Activated naive CD8-positive, alpha-beta T cell treated with anti-CD3 and anti-CD28 coated beads, Interleukin-2, amount 10 ng/mL, durations not matched to agents 7 days and 5 days (primary cell): ENCODE results near the gene CUL5. TPM values are rescaled to one million over a fixed set of nuclear protein-coding genes. Genes with fewer than 3 reads are reported as not detected.

Experiments
- ATAC-seq: fragments of 150-1000 bp; cut with Tn5 transposase; one replicate; pipeline ENCODE4 v1.10.0; 2021; ENCODE audit warnings: low read depth, moderate library complexity
- POLR2A ChIA-PET: fragments of 350-600 bp; sonication (Branson Sonifier 250); formaldehyde crosslinking; loops from one replicate; lab custom pipeline; 2021; ENCODE audit warnings: antibody characterized with exemption; lab: Charles Lee
- DNase-seq: peaks from one replicate; pipeline ENCODE4 v3.0.0; 2021
- H3K27ac Mint-ChIP-seq: one replicate; pipeline ENCODE4 v1.8.0; 2022; ENCODE audit warnings: mild to moderate bottlenecking, mixed read lengths
- H3K27me3 Mint-ChIP-seq: one replicate; pipeline ENCODE4 v1.8.0; 2022; ENCODE audit warnings: mild to moderate bottlenecking, moderate library complexity, mixed read lengths
- H3K36me3 Mint-ChIP-seq: one replicate; pipeline ENCODE4 v1.8.0; 2021; ENCODE audit warnings: mild to moderate bottlenecking, mixed read lengths
- H3K4me1 Mint-ChIP-seq: one replicate; pipeline ENCODE4 v1.8.0; 2021; ENCODE audit warnings: mixed read lengths
- H3K4me3 Mint-ChIP-seq: one replicate; pipeline ENCODE4 v1.8.0; 2022; ENCODE audit warnings: mild to moderate bottlenecking, moderate library complexity, mixed read lengths
- H3K9me3 Mint-ChIP-seq: one replicate; pipeline ENCODE4 v1.8.0; 2021; ENCODE audit warnings: mixed read lengths
- total RNA-seq, 2 experiments: library from RNA; stranded (reverse); gene quantifications; one replicate each; pipeline ENCODE4 v1.2.3, GENCODE V29; 2021

CUL5 gene
- 10 to 100 TPM; 29.3 to 30.2 TPM for total RNA-seq

GRCh38 chr11:108008656-108009496, at the start of gene CUL5:
Gene CUL5, plus strand, starts transcription at chr11:108008898. Its CDS starts 451 bp downstream, at chr11:108009349.
- ATAC-seq (peak; percentile 91), DNase-seq (peak; percentile 96)
- peaks cover 12% of the 10 kb centered on the region for H3K4me1 Mint-ChIP-seq
- no peaks in the 10 kb centered on the region for H3K27me3 Mint-ChIP-seq
- peak within 1 kb of the TSS; percentile 93 for H3K27ac Mint-ChIP-seq
- H3K9me3 Mint-ChIP-seq: no peaks in the 10 kb centered on the region
- no peaks in the 10 kb centered on the region for H3K36me3 Mint-ChIP-seq
- H3K4me3 Mint-ChIP-seq: peak within 1 kb of the TSS; percentile 96
- POLR2A ChIA-PET: interaction anchor here (0.6 to 1.9 kb wide), 8 partner anchors 9 to 657 kb away, joined by 3 to 10 read pairs (median 4); partner anchors contain the start of genes ATM, DDX10 and NPAT

GRCh38 chr11:107961480-107961879, 47.2 kb upstream of the CUL5 start:
- DNase-seq (no peak), ATAC-seq (no peak)
- no peak overlapping the region for H3K27ac Mint-ChIP-seq
- H3K36me3 Mint-ChIP-seq: no peaks in the 10 kb centered on the region
- no peaks in the 10 kb centered on the region for H3K9me3 Mint-ChIP-seq
- H3K27me3 Mint-ChIP-seq: peaks cover 23% of the 10 kb centered on the region
- POLR2A ChIA-PET: no interaction called here
- H3K4me1 Mint-ChIP-seq: peaks cover 6% of the 10 kb centered on the region
- no peak overlapping the region for H3K4me3 Mint-ChIP-seq

DNA sequence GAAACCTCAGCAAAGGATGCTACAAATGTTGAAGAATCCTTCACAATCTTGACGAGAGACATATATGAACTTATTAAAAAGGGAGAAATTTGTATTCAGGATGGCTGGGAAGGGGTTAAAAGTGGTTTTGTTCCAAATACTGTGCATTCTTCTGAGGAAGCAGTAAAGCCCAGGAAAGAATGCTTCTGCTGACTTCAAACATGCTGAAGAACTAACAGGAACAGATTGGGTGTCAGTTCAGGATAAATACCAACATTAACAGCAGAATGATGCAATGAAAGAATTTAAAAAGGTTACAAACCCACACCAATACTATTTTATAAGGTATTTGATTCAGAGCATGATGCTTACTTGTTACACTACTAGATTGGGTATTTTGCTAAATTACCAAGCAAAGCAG, 46.5 kb upstream of the CUL5 start:
- Mint-ChIP-seq H3K9me3 (no peaks in the 10 kb centered on the region), H3K27me3 (peaks cover 19% of the 10 kb centered on the region), H3K36me3 (no peaks in the 10 kb centered on the region), H3K4me3 (no peak overlapping the region), H3K4me1 (peaks cover 3% of the 10 kb centered on the region), H3K27ac (no peak overlapping the region)
- POLR2A ChIA-PET: no interaction called here
- no peak for ATAC-seq
- no peak for DNase-seq

- H3K4me1 Mint-ChIP-seq: no peaks in the 10 kb centered on the region
- no peak for DNase-seq
- H3K36me3 Mint-ChIP-seq: no peaks in the 10 kb centered on the region
- no peak for ATAC-seq
- peaks cover 15% of the 10 kb centered on the region for H3K27me3 Mint-ChIP-seq
- POLR2A ChIA-PET: no interaction called here
- no peaks in the 10 kb centered on the region for H3K9me3 Mint-ChIP-seq
- no peak overlapping the region for H3K27ac Mint-ChIP-seq
- H3K4me3 Mint-ChIP-seq: no peak overlapping the region
Observed at GRCh38 chr11:107963091-107963490, 45.6 kb upstream of the CUL5 start.

DNA sequence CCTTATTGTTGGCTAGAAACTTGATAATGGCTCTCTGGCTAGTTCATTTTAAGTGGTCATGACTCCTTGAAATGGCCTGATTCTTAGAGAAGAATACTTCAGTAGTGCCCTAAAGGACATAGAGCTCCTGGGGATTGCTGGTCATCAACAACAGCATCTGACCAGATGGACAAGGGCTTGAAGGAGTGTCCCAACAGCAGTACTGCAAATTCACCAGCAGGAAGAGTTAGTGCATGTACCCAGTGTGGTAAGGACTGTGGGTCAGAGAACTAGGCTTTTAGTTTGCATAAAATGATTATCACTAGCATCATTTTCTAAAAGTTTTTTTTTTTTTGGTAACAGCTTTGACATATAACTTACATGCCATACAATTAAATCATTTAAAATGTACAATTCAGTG, 39.5 kb upstream of the CUL5 start:
- POLR2A ChIA-PET: no interaction called here
- H3K4me3 Mint-ChIP-seq: no peak overlapping the region
- ATAC-seq (no peak), DNase-seq (no peak)
- no peaks in the 10 kb centered on the region for H3K36me3 Mint-ChIP-seq
- no peaks in the 10 kb centered on the region for H3K9me3 Mint-ChIP-seq
- H3K27me3 Mint-ChIP-seq: peaks cover 4% of the 10 kb centered on the region
- no peaks in the 10 kb centered on the region for H3K4me1 Mint-ChIP-seq
- no peak overlapping the region for H3K27ac Mint-ChIP-seq

DNA sequence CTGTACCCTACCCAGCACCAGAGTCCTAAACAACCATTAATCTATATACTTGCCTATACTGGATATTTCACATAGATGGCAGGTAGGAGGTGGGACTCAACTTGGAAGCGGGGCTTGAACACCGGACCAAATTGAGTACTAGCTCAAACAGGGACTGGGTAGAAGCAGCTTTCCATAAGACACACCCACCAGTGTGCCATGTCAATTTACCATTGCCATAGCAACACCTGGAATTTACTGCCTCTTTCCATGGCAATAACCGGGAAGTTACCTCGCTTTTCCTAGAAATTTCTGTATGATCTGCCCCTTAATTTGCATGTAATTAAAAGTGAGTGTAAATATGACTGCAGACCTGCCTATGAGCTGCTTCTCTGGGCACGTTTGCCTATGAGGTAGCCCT, 38.6 kb upstream of the CUL5 start:
- ATAC-seq: no peak
- POLR2A ChIA-PET: no interaction called here
- no peak overlapping the region for H3K4me3 Mint-ChIP-seq
- DNase-seq: no peak
- peaks cover 4% of the 10 kb centered on the region for H3K27me3 Mint-ChIP-seq
- no peaks in the 10 kb centered on the region for H3K4me1 Mint-ChIP-seq
- H3K36me3 Mint-ChIP-seq: no peaks in the 10 kb centered on the region
- peaks cover 2% of the 10 kb centered on the region for H3K9me3 Mint-ChIP-seq
- H3K27ac Mint-ChIP-seq: no peak overlapping the region

DNA sequence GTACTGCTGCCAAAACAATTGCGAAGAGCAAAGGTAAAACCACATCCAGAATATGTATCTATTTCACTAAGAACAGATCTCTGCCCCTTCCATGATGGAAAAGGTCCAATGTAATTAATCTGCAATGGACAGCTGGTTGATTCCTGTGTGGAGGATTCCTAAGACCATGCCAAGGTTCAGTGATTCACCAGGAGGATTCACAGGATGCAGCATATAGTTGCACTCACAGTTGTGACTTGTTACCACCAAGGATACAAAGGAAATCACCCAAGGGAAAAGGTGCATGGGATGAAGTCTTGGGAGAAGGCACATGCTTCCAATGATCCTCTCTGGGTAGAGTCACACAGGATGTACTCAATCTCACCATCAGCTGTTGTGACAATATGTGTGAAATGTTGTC, 35.1 kb upstream of the CUL5 start:
- ATAC-seq (no peak), DNase-seq (no peak)
- H3K27me3 Mint-ChIP-seq: peaks cover 2% of the 10 kb centered on the region
- no peaks in the 10 kb centered on the region for H3K4me1 Mint-ChIP-seq
- no peaks in the 10 kb centered on the region for H3K36me3 Mint-ChIP-seq
- POLR2A ChIA-PET: no interaction called here
- no peak overlapping the region for H3K27ac Mint-ChIP-seq
- H3K9me3 Mint-ChIP-seq: peaks cover 2% of the 10 kb centered on the region
- H3K4me3 Mint-ChIP-seq: no peak overlapping the region

DNA sequence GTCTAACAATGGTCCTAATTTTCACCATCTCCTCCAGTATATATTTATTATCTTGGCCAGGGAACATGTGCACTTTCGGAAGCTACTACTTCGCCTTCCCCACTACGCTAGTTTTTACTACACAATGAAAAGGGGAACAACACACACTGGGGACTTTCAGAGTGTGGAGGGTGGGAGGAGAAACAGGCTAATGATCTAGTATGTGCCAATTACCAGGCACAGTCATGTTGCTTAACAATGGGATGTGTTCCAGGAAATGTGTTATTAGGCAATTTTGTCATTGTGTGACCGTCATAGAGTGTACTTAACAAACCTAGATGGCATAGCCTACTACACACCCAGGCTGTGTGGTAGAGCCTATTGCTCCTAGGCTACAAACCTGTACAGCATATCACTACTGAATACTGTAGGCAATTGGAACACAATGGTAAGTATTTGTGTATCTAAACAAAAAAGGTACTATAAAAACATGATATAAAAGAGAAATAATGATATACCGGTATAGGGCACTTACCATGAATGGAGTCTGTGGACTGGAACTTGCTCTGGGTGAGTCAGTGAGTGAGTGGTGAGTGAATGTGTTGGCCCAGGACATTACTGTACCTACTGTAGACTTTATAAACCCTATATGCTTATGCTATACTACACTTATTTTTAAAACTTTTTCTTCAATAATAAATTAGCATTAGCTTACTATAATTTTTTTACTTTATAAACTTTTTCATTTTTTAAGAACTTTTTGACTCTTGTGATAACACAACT, 20.1 kb upstream of the CUL5 start:
- POLR2A ChIA-PET: no interaction called here
- Mint-ChIP-seq H3K27me3 (peaks cover 2% of the 10 kb centered on the region), H3K9me3 (no peaks in the 10 kb centered on the region), H3K36me3 (no peaks in the 10 kb centered on the region), H3K27ac (no peak overlapping the region), H3K4me3 (no peak overlapping the region), H3K4me1 (no peaks in the 10 kb centered on the region)
- no peak for ATAC-seq
- DNase-seq: no peak

DNA sequence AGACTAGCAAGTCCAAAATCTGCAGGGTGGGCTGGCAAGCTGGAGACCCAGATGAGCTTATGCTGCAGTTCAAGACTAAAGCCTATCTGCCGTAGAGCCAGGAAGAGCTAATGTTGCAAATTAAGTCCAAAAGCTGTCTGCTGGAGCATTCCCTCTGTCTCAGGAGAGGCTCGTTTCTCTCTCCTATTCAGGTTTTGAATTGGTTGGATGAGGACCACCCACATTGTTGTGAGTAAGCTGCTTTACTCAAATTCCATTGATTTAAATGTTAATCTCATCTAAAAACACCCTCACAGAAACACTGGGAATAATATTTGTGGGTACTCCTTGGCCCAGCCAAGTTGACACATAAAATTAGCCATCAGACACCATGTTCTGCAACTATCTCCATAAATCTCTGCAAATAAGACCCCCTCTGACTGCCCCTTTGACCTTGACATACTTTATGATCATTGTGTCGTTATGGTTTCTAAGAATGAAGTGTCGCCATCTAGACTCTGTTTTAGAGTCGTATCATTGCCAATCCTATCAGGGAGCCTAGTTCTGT, 16.8 kb upstream of the CUL5 start:
- Mint-ChIP-seq H3K4me1 (no peaks in the 10 kb centered on the region), H3K27me3 (peaks cover 13% of the 10 kb centered on the region), H3K36me3 (no peaks in the 10 kb centered on the region), H3K4me3 (no peak overlapping the region), H3K9me3 (no peaks in the 10 kb centered on the region), H3K27ac (no peak overlapping the region)
- POLR2A ChIA-PET: no interaction called here
- DNase-seq: no peak
- ATAC-seq: no peak

DNA sequence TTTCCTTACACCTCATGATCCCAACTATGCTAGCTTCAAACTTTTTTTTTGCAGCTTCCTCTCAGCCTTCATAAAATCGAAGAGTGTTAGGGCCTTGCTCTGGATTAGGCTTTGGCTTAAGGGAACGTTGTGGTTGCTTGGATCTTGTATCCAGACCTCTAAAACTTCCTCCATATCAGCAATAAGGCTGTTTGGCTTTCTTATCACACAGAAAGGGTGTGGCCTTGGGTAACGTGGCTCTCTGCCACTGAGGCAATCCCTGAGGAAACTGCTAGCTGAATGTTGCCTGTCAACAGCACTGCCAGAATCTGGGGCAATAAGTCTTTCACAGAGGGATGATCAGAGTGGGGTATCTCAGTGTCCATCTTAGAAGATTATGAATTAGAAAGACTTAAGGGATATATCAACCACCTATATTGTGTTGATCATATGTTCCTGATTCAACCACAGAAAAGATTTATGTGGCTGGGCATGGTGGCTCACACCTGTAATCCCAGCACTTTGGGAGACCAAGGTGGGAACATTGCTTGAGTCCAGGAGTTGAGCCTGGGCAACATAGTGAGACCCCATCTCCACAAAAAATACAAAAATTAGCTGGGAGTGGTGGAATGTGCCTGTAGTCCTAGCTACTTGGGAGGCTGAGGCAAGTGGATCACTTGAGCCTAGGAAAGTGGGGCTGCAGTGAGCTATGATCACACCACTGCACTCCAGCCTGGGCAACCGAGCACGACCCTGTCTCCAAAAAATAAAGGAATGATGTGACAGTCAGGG, 12.5 kb upstream of the CUL5 start:
- POLR2A ChIA-PET: no interaction called here

GRCh38 chr11:107998761-107999160, 9.9 kb upstream of the CUL5 start:
- no peaks in the 10 kb centered on the region for H3K36me3 Mint-ChIP-seq

More for the DNA sequence above, 12.5 kb upstream of the CUL5 start:
- no peak for DNase-seq
- Mint-ChIP-seq H3K9me3 (no peaks in the 10 kb centered on the region), H3K4me3 (no peak overlapping the region), H3K27me3 (peaks cover 20% of the 10 kb centered on the region), H3K27ac (no peak overlapping the region), H3K36me3 (no peaks in the 10 kb centered on the region), H3K4me1 (no peaks in the 10 kb centered on the region)
- no peak for ATAC-seq

DNA sequence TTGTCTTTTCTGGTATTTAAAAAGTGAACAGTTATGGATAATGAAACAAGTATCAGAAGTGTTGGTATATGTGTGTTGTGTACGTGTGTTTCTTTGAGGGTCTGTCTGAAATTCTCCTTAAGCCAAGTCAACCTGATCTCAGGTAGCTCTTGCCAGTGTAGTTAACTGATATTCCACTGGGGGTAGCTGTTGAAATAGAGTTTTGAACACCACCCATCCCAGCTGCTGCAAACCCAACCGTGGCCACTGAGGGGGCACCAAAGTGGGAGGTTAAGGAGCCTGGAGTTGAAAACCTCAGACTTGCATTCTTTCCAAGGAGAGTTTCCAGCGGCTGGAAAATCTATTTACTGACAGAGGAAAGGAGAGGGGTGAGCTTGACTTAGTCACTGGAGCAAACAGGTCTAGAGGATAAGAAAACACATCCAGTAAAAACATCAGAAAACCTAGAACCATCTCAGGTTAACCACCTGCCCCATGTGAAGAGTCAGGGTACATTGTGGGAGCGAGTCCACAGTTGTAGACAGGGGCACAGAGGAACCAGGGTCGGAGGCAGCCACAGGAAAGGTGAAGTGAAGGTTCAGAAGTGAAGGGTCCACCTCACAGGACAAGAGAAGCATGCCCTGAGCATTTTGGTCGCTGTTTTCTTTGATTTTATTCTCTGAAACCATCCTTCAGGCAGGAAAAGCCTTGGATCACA, 8.8 kb upstream of the CUL5 start:
- H3K27me3 Mint-ChIP-seq: peaks cover 19% of the 10 kb centered on the region
- POLR2A ChIA-PET: interaction anchor here (1.6 kb wide), 1 partner anchor 9 kb away, joined by 5 read pairs; the partner anchor contains the start of gene CUL5
- no peaks in the 10 kb centered on the region for H3K9me3 Mint-ChIP-seq
- DNase-seq (peak; percentile 35), ATAC-seq (peak; percentile 83)
- H3K4me1 Mint-ChIP-seq: no peaks in the 10 kb centered on the region
- no peaks in the 10 kb centered on the region for H3K36me3 Mint-ChIP-seq
- no peak overlapping the region for H3K4me3 Mint-ChIP-seq
- H3K27ac Mint-ChIP-seq: no peak overlapping the region

More at GRCh38 chr11:107998761-107999160, 9.9 kb upstream of the CUL5 start:
- Mint-ChIP-seq H3K4me1 (no peaks in the 10 kb centered on the region), H3K27me3 (peaks cover 25% of the 10 kb centered on the region), H3K9me3 (no peaks in the 10 kb centered on the region), H3K4me3 (no peak overlapping the region), H3K27ac (no peak overlapping the region)
- no peak for DNase-seq
- POLR2A ChIA-PET: no interaction called here
- no peak for ATAC-seq
